Measurements from ENCODE around the gene SOCS1.

Gene SOCS1

DNA sequence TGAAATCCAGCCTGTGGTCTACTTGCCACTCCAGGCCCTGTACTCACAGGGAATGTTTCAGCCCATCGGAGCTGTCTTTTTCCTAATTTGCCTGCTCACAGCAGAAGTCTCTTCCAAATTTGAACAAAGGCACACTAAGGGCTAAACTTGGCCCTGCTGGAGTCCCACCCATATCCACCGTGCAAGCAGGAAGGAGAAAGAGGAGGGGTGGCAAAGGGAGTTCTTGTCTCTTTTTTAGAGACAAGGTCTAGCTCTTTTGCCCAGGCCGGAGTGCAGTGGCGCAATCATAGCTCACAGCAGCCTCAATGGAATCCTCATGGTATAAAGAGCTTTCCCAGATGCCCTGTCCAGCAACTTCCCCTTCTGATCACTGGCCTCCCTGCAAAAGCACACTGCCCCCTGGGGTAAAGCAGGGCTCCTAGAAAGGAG, 27.8 kb upstream of the SOCS1 start:
- no peak for DNase-seq

DNA sequence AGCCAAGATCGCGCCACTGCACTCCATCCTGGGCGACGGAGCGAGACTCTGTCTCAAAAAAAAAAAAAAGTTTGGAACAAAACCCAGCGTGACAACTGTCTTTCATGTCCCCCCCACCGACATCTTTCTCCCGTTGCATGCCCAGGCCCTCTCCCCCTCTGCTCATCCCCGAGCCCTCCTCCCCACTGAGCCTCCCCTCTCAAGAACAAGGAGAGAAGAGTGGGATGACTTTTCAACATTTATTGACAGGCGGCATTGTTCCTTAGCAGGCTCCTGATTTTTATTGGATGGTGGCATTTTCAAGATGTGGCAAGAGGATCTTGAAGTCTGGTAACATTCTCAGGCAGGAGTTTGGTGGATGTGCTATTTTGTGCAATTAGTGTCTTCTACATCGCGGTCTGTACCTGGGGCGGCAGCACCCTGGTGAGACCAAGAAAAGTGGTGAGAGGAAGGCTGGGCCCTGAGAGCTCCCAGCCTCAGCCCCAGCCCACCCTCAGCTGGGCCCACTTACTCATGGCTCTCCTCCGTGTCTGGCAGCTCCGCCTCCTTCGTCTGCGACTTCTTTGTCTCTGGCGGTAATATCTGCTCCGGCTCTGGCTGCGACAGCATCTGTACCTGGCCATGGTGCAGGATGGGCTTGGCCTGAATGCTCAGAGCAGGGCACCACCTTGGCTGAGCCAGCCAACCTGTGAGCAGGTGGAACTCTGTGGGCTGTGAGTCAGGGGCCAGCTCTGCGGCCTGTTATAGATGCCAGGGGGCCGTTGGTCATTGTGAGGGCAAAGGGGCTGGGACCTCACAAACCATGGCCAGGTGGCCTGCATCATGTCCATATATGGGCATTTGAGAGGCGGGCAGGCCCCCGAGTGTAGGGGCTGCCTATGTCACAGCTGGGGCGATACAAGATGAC, 24.9 kb upstream of the SOCS1 start, which contains the start of gene PRM1:
Gene PRM1, minus strand, starts transcription at position 715 of the 907 bp plus-strand sequence. Its CDS starts 92 bp downstream, at position 623.
- no peak for DNase-seq

DNA sequence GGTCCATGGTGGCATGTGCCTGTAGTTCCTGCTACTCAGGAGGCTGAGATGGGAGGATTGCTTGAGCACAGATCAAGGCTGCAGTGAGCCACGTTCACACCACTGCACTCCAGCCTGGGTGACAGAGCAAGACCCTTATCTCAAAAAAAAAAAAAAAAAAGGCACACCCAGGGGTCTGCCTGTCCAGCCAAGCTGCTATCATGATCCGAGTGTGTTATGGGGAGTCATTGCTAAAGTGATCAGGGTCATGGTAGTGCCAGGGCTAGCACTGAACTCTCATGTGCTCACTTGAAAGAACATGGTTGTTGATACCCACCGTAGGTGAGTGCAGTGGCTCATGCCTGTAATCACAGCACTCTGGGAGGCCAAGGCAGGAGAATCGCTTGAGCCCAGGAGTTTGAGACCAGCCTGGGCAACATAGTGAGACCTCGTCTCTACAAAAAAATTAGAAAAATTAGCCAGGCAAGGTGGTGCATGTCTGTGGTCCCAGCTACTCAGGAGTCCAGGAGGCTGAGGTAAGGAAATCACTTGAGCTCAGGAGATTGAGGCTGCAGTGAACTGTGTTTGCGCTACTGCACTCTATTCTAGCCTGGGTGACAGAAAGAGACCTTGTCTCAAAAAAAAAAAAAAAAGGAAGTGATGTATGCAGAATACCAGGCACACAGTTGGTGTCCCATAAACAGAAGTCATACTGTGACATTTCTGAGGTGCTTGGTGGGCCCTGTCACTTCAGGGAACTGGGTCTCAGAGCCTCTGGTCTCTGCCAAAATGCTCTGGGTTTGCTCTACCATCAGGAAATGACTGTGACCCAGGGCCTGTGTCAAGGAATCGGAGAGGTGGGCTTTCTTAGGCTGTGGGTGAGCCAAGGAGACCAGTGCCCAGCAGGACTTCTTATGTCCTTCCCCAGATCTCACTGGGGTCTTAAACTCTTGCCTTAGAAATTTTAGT, 23.0 kb upstream of the SOCS1 start:
- no peak for DNase-seq

DNA sequence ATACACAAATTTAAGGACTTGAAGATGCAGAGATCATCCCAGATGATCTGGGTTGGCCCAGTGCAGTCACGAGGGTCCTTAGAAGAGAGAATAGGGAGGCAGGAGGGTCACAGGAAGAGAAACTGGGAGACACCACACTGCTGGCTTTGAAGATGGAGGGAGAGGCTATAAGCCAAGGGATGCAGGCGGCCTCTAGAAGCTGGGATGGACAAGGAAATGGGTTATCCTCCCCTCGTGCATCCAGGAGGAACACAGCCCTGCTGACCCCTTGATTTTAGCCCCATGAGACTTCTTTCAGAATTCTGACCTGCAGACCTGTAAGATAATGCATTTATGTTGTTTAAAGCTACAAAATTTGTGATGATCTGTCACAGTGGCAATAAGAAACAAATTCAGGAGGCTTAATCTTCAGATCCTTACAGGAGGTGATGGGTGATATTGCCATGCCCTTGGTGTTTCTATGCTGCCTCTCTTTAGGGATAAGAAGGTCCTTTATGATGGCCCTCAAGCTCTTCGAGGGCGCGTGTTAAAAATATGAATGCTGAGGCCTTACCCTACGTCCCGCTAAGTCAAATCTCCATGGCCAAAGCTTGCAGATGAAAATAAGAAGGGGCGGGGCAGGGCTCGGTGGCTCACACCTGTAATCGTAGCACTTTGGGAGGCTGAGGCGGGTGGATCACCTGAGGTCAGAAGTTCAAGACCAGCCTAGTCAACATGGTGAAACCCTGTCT, 21.8 kb upstream of the SOCS1 start:
- DNase-seq: no peak

DNA sequence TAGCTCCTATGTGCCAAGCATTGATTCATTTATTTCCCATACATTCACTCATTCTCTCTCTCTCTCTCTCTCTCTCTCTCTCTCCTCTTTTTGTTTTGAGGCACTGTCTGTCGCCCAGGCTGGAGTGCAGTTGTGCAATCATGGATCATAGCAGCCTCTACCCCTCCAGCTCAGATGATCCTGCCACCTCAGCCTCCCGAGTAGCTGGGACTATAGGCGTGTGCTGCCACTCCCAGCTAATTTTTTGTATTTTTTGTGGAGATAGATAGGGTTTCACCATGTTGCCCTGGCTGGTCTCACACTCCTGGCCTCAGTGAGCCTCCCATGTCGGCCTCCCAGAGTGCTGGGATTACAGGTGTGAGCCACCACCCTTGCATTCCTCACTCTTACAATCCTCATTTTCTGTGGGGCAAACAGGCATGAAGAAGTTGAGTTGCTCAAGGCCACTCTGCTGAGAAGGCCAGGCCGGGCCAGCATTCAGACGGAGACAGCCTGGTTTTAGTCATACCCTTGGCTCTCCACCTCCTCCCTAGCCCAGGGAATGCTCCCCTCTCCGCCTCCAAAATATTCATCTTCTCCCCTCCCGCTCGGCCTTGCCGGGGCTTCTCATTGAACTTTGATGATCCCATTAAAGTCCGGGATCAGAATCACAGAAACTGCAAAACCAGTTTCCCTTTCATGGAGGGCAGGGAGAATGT, 21.0 kb upstream of the SOCS1 start:
- no peak for DNase-seq

DNA sequence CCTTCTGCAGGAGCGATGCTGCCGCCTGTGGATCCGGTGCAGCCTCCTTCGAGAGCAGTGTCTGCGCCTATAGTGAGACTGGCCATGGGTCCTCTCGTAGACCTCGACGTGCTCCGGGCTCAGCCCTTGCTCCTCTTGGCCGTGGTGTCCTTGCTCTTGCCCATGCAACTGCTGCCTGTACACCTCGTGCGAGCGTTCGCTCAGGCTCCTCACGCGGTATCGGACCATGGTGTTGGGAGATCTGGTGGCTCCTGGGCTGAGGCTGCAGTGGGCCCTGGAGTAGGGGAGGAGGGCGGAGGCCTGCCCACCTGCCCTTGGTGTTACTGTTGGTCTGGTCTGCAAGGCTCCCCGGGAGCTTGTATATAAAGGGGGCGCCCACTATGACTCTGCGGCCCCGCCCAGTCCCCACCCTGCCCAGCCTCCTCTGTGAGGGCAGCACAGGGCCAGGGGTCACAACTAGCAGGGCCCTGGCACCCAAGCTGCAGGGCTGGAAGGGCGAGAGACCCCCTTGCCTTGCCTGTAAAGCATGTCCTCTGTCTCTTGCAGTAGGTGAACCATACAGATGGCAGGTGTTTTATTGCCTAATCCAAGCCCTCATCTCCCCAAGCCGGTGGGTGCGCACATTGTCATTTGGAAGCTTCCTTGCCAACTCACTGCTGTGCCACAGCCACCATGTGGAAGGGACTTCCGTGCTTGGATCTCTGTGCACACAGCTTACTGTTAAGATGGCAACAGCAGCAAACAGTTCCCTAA, 20.3 kb upstream of the SOCS1 start, which contains the start of gene PRM2:
Gene PRM2, minus strand, starts transcription at position 338 of the 753 bp plus-strand sequence. Its CDS starts 110 bp downstream, at position 228.
- no peak for DNase-seq

DNA sequence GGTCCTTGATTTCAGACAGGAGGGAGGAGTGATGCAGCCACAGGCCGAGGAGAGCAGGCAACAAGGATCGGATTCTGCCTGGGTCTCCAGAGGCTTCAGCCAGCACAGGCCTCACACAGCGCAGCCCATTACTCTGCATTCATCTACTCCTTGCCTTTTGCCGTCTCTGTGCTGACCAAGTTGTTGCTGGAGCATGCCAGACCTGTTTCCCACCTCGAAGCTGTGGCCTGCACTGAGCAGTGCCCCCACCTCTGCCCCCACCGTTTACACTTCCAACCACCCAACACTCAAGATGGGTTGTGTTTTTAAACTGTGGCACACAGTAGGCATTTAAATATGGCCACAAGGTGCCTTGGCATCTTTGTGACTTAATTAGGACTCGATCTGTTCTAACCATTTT, 19.0 kb upstream of the SOCS1 start:
- DNase-seq: no peak

DNA sequence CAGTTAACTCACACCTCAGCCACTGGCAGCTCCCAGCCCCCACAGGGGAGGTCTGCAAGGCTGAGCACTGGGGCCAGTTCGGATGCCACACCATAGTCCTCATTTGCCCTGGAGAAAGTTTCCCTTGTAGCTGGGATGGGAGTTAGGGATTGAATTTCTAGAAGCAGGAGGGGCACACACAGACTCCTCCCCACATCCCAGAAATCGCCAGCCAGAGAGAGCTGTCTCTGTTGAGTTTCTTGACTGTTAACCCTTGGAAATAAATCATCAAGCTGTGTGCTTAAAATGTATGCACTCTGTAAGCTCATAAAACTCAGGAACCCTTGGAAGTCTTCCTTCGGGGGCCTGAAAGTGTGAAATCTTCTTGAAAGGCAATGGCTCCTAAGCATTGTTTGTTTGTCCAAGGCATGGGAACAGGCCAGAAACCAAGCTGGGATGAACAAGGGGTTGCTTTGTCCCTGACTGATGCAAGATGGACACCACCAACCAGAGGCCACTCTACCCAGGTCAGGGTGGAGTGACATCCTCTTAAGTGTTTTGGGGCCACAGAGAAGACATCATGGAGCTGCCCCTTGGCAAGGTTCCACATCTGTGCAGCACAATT, 17.8 kb upstream of the SOCS1 start:
- DNase-seq: no peak

DNA sequence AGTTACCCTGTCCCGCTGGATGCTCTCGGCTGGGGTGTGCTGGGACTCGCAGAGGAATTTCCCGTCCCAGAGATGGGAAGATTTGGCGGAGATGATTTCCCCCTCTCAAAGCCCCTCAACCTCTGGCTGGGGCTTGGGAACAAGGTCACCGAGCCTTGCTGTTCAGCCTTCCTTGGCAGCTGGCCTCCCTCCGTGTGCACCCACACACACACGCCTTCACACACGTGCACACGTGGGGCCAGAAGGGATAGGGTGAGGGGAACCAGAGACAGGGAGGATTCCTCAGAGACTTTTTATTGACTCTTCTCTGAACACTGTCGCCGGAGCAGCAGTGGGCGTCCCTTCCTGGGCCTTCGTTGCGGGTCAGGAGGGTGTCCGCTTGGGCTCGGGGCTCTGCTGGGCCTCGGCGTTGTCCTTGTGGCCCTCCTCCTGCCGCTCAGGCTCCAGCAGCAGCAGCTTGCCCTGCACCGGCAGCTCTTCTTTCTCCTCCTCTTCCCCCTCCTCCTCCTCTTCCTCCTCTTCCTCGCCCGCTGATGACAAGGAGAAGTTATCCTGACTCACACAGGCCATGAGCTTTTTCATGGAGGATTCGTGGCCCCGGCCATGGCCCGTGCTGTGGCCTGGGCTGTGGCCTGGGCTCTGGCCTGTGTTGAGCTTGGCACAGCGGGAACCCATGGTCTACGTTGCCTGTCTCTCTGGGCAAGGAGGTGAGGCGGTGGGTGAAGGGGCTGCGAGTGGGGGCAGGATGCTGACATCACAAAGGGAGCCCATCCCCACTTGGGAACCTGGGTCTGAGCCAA, 17.1 kb upstream of the SOCS1 start, which contains the start of gene PRM3:
Gene PRM3, minus strand, starts transcription at position 709 of the 800 bp plus-strand sequence. Its CDS starts 34 bp downstream, at position 675.
- no peak for DNase-seq

DNA sequence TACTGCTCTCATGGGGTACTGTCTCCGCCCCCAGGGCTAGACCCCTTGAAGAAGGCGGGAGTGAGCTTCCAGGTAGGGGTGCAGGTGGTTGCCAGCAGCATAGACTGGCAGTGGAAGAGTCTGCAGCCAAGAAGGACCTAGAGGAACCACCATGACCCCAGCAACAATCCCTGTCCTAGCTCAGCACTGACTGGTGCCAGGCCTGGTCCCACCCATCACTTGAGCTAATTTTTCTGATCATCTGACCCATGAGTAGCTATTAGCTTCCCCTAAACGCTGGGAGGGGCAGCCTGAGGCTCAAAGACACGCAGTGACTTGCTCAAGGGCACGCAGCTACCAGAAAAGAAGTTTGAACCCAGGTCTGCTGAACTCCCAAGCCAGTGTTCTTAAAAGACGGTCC, 16.5 kb upstream of the SOCS1 start:
- DNase-seq: no peak

DNA sequence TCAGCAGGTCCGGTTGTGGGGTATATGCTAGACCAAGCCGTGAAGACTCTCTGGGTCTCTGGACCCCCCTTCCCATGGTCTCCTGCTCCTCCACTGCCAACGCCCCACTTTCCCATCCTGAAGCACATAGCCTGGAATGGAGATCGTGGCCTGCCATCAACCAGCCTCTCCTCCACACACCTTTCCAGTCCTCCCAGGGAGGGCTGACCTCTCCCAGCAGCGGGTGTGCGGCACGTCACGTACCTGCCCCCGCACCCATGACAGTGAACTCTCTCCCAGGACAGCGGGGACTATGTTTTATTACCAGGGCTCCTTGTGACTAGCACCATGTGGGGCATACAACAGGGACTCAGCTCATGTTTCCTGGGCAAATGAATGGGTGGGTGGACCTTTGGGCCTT, 15.6 kb upstream of the SOCS1 start:
- DNase-seq: no peak

DNA sequence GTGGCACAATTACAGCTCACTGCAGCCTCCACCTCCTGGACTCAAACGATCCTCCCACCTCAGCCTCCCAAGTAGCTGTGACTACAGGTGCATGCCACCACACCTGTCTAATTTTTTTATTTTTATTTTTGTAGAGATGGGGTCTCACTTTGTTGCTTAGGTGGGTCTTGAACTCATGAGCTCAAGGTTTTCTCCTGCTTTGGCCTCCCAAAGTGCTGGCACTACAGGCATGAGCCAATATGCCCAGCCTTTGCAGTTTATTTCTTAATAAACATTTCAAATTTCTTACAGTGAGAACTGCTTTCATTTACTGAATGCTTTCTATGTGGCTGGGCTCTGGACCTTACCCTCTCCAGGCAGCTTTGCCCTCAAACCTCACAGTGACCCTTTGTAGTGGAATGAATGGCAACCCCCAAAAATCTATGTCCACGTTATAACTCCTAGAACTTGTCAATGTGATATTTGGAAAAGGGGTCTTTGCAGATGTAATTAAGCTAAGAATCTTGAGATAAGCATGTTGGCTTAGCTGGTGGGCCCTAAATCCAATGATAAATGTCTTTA, 14.7 kb upstream of the SOCS1 start:
- DNase-seq: no peak

DNA sequence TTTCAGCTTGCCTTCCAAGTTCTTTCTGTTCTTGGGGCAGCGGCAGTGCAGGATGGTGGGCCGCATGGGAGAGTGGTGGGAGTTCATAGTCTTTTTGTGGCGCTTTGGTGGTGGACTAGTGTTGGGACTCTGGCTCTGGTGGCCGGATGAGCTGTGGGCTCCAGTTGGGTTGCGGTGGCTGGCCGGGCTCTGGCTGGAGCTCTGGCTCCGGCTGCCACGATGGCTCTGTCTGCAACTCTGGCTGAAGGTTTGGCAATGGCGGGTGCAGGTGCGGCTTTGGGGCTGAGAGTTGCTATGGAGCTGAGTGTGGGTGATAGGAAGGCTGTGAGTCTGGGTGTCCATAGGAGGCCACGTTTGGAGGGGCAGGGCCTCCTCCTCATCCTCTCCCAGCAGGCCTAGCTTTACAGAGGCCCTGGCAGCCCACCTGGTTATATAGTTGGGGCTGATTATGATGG, 12.9 kb upstream of the SOCS1 start, which contains the start of gene TNP2:
Gene TNP2, minus strand, starts transcription at position 405 of the 455 bp plus-strand sequence. Its CDS starts 63 bp downstream, at position 342.
- DNase-seq: no peak

DNA sequence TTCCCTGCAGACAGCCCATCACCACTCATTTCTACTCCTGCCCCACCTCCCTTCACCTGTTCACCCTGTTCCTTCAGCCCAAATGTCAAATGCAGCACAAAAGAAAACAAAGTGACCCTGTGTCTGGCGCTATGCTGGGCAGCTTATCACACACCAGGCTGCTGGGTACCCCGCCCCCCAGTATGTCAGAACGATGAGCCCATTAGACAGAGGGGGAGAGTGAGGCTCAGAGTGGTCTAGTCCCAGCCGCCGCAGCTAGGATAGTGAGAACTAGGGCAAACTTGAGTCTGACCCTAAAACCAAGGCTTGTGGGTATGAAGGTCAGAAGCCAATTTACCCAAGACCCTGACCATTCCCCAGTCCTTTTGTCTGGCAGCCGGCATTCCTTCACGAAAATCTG, 9.1 kb upstream of the SOCS1 start:
- DNase-seq: no peak

DNA sequence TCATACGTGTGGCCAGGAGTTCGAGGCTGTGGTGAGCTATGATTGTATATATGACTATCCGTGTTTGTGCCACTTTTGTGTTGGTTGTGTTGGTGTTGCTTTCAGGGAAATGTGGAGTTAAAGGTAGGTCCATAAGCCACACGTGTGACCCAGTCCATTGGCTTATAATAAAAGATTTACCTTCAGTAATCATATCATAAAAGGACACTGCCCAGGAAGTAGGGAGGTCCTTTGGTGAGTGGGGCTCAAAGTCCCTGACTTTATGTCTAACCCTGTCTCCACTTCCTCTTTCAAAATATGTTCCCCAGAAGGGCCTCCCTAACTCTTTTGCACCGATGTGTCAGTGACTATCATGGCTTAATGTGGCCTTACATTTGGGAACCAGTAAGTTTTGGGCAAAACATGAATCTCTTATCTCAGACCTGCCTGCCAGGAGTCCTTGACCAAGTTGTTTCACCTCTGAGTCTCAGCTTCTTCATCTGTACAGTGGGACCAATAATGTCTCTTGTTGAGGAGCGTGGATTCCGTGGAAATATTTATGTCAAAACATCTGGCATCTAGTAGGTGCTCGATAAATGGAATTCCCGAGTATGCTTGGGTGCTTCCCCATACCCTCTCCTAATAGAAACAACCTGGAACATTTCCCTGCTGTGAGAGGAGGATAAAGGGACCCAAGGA, 8.3 kb upstream of the SOCS1 start:
- no peak for DNase-seq

DNA sequence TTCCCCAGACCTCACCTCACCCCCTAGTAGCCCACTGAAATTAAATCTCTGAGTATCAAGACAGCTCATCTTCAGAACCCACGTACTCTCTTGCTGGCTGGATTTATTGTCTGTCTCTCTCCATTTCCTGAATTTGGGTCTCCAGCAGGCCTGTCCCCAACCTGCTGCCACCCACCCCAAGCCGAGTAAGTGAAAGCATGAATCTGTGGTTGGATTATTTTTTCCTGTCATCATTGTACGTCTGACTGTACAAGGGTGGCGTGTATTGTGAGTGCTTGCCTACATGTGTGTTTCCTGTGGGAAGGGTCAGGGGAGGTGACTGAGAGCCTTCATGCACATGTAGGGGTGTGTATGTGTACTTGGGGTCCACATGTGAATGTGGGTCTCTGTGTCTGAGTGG, 7.7 kb upstream of the SOCS1 start:
- DNase-seq: no peak

DNA sequence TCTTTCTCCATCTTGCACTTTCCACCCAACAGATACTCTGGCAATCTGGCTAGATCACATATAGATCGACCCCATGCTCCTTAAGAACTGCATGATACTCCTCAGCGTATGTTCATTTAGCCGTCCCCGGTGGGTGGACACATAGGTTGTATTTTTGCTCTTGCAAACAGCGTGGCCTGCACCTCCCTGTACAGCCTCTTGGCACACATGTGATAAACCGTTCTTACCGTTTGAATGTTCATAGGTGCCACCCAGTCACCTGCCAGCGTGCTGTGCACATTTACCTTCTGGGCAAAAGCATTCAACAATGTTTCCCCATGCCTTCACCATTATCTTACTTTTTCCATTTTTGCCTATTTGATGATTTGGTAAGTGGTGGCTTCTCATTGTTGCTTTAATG, 6.9 kb upstream of the SOCS1 start:
- DNase-seq: no peak

DNA sequence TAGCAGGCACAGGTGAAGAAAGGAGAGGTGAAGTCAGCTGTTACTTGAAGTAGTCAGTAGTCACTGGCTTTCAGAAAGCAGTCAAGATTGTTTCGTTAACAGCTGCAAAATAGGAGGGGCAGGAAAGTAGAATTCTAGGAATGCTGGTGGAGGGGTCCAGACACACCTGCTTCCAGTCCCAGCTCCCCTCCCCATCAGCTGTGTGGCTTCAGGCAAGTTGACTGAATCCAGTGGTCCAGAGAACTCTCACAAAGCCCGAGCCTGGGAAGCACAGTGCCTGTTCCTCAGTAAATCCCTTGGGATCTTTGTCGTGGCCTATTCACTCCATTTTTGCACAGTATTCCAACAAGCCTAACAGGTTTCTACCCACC, 4.6 kb upstream of the SOCS1 start:
- no peak for DNase-seq

Measured in NCI-H226 (cell line).